Measurements from ENCODE around the gene ZNF189. TPM values are rescaled to one million over a fixed set of nuclear protein-coding genes. Genes with fewer than 3 reads are reported as not detected.

Gene ZNF189
- total and polyA plus RNA-seq, 2 of the 4 experiments (the other 2 are of a cell fraction): 5.9 to 19.9 TPM

DNA sequence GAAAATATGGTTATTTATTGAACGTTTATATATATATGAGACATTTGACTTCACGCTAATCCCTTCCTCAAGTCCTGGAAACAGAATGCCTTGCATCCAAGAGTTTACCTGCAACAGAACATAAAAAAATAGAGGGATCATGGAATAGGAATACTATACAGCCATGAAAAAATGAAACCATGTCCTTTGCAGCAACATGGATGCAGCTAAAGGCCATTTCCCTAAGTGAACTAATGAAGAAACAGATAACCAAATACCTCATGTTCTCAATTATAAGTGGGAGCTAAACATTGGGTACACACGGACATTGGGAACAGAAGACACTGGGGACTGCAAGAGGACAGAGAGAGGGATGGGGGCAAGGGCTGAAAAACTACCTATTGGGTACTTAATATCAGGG, 26.8 kb upstream of the ZNF189 start:
- TF ChIP-seq FOS (IDR thresholded peaks at IDR 0.05; ENCODE audit: low read depth, low read length): no peak
- no peak for TF ChIP-seq CTCF (conservative IDR thresholded peaks at IDR 0.05; ENCODE audit: low read depth, low read length)
- no peak for TF ChIP-seq BHLHE40 (IDR thresholded peaks at IDR 0.05; ENCODE audit: low read depth, low read length)
- in situ Hi-C loops (cut with MboI; ENCODE audit: low sequenced_read_pairs): no loop called here
- ChIA-PET CTCF (interaction anchor here (1.8 kb wide), 1 partner anchor 17 kb away, joined by 4 read pairs; no protein-coding TSS in a partner anchor), POLR2A (ENCODE audit: unreplicated experiment) (no interaction called here)
- H2BK5ac ChIP-seq (ENCODE audit: low read depth, low read length, poor library complexity, severe bottlenecking): no peak overlapping the region
- H2AK5ac ChIP-seq (ENCODE audit: low read depth, low read length): no peak overlapping the region
- H2AFZ ChIP-seq (replicated peaks; ENCODE audit: low read length, poor library complexity): no peak overlapping the region
- no peak overlapping the region for H3K4me2 ChIP-seq (ENCODE audit: low read depth, low read length)
- DNase-seq (no peak), ATAC-seq (ENCODE audit: low read depth) (no peak)
- H3K4me3 ChIP-seq (ENCODE audit: insufficient read depth, low read depth, low read length): no peak overlapping the region
- no TSS peak for BruUV-seq (replicated peaks)
- H4K8ac ChIP-seq (ENCODE audit: low read depth in 2 of 2, low read length in 2 of 2): no peak overlapping the region
- no peaks in the 10 kb centered on the region for H3K79me1 ChIP-seq (ENCODE audit: low read depth in 1 of 2, low read length in 2 of 2)
- H4K5ac ChIP-seq (ENCODE audit: low read depth, low read length): no peak overlapping the region
- no peaks in the 10 kb centered on the region for H3K36me3 ChIP-seq (ENCODE audit: control insufficient read depth, insufficient read depth, low read length)
- no peak overlapping the region for H3K9ac ChIP-seq (ENCODE audit: low read depth, low read length)
- no peak overlapping the region for H2BK15ac ChIP-seq (ENCODE audit: low read depth, low read length)
- H3K18ac ChIP-seq (ENCODE audit: low read depth, low read length): no peak overlapping the region
- H2BK20ac ChIP-seq (ENCODE audit: low read depth, low read length): no peak overlapping the region
- H3K56ac ChIP-seq (ENCODE audit: extremely low read depth, insufficient read depth, low read length): no peak overlapping the region
- H3K4me1 ChIP-seq (ENCODE audit: control insufficient read depth, insufficient read depth, low read length): 0 out of 2 replicates have a peak, but pooled peaks cover 2% of the 10 kb centered on the region
- no peak overlapping the region for H3K14ac ChIP-seq (replicated peaks; ENCODE audit: low read depth, low read length)
- no peaks in the 10 kb centered on the region for H3K9me3 ChIP-seq (ENCODE audit: control insufficient read depth, insufficient read depth, low read length)
- H4K91ac ChIP-seq (ENCODE audit: insufficient read depth, low read depth, low read length): no peak overlapping the region
- dilution Hi-C loops (cut with HindIII; ENCODE audit: low sequenced_read_pairs, unreplicated experiment): no loop called here
- H3K27me3 ChIP-seq (ENCODE audit: control insufficient read depth, insufficient read depth, low read length): no peaks in the 10 kb centered on the region
- H3K23ac ChIP-seq (ENCODE audit: low read depth, low read length): no peak overlapping the region
- intact Hi-C loops (cut with micrococcal nuclease): no loop called here
- H3K9me1 ChIP-seq (ENCODE audit: insufficient read depth, low read length): no peaks in the 10 kb centered on the region
- H3K4ac ChIP-seq (ENCODE audit: low read depth, low read length): no peak overlapping the region
- no peak overlapping the region for H2AK9ac ChIP-seq (replicated peaks; ENCODE audit: low read depth, low read length, poor library complexity)
- no CpG with 5 or more reads among the region's 3 CpGs for WGBS, 2 experiments (ENCODE audit: extremely low coverage in 2 of 2, insufficient read length in 1 of 2)
- no peak overlapping the region for H2BK120ac ChIP-seq (ENCODE audit: low read depth, low read length)
- no peak overlapping the region for H3K27ac ChIP-seq (ENCODE audit: insufficient read depth, low read length)
- no peaks in the 10 kb centered on the region for H4K20me1 ChIP-seq (ENCODE audit: insufficient read depth, low read length)

All from IMR-90 (cell line).